UCSD-AML1 (cell line): Measurements from ENCODE around the gene TESK2.
A peak's percentile ranks its signal among the peaks of the same experiment; 100 is the strongest.

Source experiments
- DNase-seq: peaks from one replicate; lab custom pipeline; 2025; ENCODE audit not compliant: unreplicated experiment; lab: John Stamatoyannopoulos, UW

TESK2 gene

DNA sequence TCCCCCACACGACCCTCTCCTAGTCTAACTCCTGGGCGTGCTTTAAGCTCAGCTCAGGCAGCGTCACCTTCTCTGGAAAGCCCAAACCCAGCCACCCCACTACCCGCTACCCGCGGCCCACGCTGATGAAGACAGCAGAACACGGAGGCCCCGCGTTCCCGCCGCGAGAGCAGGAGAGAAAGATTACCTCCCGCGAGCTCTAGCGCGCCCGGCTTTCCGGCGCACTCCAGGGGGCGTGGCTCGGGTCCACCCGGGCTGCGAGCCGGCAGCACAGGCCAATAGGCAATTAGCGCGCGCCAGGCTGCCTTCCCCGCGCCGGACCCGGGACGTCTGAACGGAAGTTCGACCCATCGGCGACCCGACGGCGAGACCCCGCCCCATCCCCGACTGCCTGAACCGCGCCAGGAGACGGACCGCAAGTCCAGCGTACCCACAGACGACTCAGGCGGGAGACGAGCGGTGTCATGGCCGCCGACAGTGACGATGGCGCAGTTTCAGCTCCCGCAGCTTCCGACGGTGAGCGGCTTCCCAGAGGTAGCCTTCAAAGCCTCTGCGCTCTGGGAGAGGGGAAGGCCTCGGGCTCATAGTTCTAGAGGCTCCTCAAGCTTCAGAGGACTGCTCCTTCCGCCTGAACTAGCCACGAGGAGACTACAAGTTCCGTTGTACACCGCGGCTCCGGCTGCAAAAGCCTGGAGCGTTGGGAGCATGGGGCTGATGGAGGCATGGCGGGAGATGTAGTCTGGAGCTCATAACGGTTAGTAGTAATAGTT is 151.0 kb downstream of the TESK2 start, which contains the start of the genes MUTYH and TOE1:
MUTYH (minus strand) TSS at position 652 of the 770 bp plus-strand sequence. CDS start 5,935 bp downstream, outside the sequence.
TOE1 (plus strand) TSS at position 382 of the 770 bp plus-strand sequence; CDS start at position 465, 83 bp downstream.
- peak; percentile 96 for DNase-seq

DNA sequence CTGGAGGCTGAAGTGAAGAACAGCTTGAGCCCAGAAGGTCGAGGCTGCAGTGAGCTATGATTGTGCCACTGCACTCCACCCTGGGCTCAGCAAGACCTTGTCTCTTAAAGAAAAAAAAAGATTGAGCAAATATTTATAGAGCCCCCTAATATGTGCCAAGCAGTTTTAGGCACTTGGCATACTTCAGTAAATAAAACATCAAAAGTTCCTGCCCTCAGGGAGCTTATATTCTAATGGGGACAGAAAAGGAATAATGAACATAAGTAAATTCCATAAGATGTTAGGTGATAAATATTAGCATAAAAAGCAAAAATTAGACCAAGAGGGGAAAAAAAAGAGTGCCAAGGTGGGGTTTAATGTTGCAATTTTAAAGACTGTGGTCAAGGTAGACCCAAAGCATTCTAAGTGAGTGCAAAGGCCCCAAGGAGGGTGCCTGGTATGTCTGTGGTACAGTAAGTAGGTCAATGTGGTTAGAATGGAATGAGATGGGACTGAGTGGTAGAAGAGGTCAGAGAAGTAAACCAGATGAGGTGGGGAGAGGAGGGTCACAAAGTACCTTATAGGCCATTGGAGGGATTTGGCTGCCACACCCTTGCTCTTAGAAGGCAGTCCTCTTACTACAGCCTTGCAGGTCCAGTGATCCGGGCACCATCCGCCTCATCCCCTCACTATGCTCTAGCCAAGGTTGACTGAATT is 153.2 kb downstream of the TESK2 start:
- no peak for DNase-seq

DNA sequence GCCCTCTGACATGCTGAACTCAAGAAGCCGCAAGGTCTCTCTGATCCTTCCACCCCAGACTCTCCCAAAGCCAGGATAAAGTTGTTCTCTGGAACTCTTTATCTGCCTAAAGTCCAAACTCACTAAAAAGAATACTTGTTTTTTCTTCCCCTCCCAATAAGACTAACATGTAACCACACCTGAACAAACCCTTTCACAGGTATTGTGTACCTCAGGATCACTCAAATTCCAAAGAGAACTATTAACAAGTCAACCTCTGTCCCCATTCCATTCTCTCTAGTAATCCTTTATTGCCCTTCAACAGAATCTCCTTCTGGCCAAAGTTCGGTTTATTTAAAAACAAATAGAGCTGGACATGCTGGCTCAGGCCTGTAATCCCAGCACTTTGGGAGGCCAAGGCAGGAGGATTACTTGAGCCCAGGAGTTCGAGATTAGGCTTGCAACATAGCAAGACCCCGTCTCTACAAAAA is 155.1 kb downstream of the TESK2 start:
- no peak for DNase-seq

GRCh38 chr1:45334308-45335245 is 156.4 kb downstream of the TESK2 start:
- DNase-seq: peak; percentile 69

- DNase-seq: no peak
Observed at GRCh38 chr1:45332346-45332720, 158.6 kb downstream of the TESK2 start.

- DNase-seq: no peak
Observed at GRCh38 chr1:45331436-45332345, 159.3 kb downstream of the TESK2 start.

GRCh38 chr1:45329445-45329844 is 161.5 kb downstream of the TESK2 start:
- no peak for DNase-seq

- no peak for DNase-seq
Observed at GRCh38 chr1:45328680-45329079, 162.3 kb downstream of the TESK2 start.

DNA sequence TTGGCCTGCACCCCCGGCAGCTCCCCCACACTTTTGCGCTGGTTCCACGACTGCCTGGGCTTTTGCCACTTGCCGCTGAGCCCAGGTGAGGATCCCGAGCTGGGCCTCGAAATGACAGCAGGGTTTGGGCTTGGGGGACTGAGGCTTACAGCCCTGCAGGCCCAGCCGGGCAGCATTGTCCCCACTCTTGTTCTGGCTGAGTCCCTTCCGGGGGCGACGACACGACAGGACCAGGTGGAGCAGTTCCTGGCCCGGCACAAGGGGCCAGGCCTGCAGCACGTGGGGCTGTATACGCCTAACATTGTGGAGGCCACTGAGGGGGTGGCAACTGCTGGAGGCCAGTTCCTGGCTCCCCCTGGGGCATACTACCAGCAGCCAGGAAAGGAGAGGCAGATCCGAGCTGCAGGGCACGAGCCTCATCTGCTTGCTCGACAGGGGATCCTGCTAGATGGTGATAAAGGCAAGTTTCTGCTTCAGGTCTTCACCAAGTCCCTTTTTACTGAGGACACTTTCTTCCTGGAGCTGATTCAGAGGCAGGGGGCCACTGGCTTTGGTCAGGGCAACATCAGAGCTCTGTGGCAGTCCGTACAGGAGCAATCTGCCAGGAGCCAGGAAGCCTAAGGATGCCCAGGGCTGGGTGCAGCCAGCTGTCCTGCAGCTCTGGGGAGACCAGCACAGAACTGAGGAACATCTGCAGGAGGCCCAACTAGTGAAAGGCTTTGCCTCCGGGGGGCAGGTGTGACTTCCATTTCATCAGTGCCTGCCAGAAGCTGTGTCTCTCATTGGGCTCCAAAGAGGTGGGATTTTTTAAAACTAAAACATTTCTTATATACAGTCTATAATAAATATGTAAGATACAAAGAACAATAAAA is 163.1 kb downstream of the TESK2 start:
- no peak for DNase-seq

GRCh38 chr1:45326627-45327623 is 164.0 kb downstream of the TESK2 start, which contains the start of gene HPDL:
Gene HPDL (plus strand): TSS chr1:45326895. CDS start chr1:45327149, 254 bp downstream.
- peak; percentile 72 for DNase-seq

DNA sequence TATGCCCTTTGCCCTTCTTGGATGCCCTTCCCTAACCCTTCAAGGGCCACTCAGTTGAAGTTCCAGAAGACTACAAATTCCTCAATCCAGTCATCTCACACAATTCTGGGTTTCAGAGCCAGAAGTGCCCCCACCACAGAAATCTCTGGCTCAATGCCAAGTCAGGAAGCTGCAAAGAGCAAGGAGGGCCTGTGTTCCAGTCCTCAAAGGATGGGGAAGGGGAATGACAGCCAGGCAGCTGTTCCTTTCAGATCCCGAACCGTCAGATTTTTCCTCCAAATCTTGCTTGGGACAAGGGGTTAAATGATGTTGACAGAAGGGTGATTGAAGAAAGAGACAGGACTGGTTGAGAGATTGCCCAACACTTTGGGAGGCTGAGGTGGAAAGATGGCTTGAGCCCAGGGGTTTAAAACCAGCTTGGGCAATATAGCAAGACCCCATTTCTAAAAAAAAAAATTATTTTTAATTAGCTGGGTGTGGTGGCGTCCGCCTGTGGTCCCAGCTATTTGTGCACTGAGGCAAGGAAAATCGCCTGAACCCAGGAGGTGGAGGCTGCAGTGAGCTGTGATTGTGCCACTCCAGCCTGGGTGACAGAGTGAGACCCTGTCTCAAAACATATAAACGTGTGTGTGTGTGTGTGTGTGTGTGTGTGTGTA is 165.0 kb downstream of the TESK2 start:
- no peak for DNase-seq

DNA sequence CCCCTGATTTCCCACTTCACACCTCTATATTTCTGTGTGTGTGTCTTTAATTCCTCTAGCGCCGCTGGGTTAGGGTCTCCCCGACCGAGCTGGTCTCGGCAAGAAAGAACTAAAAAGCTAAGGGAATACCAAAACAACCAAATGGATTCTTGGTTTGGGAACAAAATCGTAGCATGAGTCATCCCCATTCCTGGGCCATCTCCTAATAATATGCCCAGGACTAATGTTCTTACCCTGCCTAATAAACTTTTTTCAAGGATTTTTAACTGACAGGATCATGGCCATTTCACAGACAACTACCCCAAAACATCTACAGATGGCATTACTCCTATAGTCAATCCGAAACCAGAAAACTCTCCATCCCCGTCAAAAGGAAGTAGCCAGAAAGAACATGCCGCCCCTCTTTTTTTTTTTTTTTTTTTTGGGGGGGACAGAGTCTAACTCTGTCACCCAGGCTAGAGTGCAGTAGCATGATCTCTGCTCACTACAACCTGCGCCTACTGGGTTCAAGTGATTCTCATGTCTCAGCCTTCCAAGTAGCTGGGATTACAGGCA is 168.4 kb downstream of the TESK2 start:
- no peak for DNase-seq

GRCh38 chr1:45321444-45321843 is 169.5 kb downstream of the TESK2 start:
- DNase-seq: no peak

- DNase-seq: no peak
Observed at GRCh38 chr1:45319761-45320160, 171.2 kb downstream of the TESK2 start.

GRCh38 chr1:45317166-45317565 is 173.8 kb downstream of the TESK2 start:
- no peak for DNase-seq

- no peak for DNase-seq
Observed at GRCh38 chr1:45314266-45314665, 176.7 kb downstream of the TESK2 start.

DNA sequence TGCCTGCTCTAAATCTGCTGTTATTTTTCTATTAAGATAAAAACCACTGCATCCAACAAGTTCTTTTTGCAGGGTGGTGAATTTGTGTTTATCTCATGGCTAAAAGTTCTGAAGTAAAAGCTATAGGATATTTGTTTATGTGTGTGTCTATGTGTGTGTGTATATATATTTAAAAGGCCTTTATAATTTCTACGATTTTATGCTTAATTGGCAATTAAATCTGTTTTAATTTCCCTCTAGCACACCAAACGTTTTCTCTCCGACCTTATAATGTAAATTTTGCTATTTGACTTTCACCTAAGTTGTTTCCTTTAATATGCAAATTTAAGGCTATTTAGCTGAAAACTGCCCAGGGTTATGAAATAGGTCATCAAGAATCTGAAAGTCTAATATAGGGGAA is 184.1 kb downstream of the TESK2 start:
- no peak for DNase-seq
